Measurements from ENCODE around the gene ANKRD44. TPM values are rescaled to one million over a fixed set of nuclear protein-coding genes. Genes with fewer than 3 reads are reported as not detected.

Gene ANKRD44
- total and polyA plus RNA-seq, 2 of the 8 experiments (the other 6 are each of a cell fraction or from before 2014, with no cell fraction given): 1.2 to 1.3 TPM

DNA sequence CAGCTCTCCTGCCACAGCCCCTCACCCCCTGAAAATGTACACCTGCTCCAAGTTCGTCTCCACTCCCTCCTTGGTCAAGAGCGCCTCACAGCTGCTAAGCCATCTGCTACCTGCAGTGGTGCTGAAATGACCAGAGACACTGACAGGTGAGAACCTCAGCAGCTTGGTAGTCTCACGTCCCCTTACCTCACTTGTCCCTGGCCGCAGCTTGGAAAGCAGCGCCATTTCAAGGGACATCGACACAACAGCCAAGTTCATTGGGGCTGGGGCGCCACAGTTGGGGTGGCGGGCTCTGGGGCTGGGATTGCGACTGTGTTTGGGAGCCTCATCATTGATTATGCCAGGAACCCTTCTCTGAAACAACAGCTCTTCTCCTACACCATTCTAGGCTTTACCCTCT is 47.5 kb downstream of the ANKRD44 start:
- H3K9me3 ChIP-seq (ENCODE audit: insufficient read depth in 2 of 2, low read depth in 1 of 2, low read length in 1 of 2): no peaks in the 10 kb centered on the region
- WGBS, 2 experiments (ENCODE audit: extremely low coverage in 1 of 2, insufficient coverage in 1 of 2, insufficient read length in 1 of 2, insufficient replicate concordance in 2 of 2, low coverage in 1 of 2, low lambda C conversion rate in 2 of 2, missing lambda C conversion rate in 1 of 2): 90% methylated on average over 9 of the region's 9 CpGs; no CpG with 5 or more reads in 1 of the 2 experiments
- FAIRE-seq (no peak), DNase-seq (ENCODE audit: low read depth in 1 of 2, low spot score in 2 of 2) (no peak)
- no peak overlapping the region for H3K4ac ChIP-seq (replicated peaks; ENCODE audit: insufficient read length, low read depth, low read length)
- no peaks in the 10 kb centered on the region for H3K27me3 ChIP-seq (replicated peaks in 1 of 4; ENCODE audit: control insufficient read depth in 3 of 4, extremely low read depth in 1 of 4, insufficient read depth in 3 of 4, low read length in 3 of 4)
- H3K23me2 ChIP-seq (ENCODE audit: low read depth, low read length): no peaks in the 10 kb centered on the region
- no peak overlapping the region for H3K9ac ChIP-seq (replicated peaks in 1 of 4; ENCODE audit: extremely low read depth in 1 of 4, low read depth in 3 of 4, low read length in 3 of 4)
- H4K5ac ChIP-seq (ENCODE audit: insufficient read length, low read depth, low read length): no peak overlapping the region
- H3K14ac ChIP-seq (ENCODE audit: insufficient read length): no peak overlapping the region
- no peak overlapping the region for H2BK5ac ChIP-seq (ENCODE audit: low read depth, low read length)
- no peaks in the 10 kb centered on the region for H4K20me1 ChIP-seq (replicated peaks in 1 of 2; ENCODE audit: control insufficient read depth in 1 of 2, insufficient read depth in 2 of 2, low read length in 2 of 2)
- ChIA-PET POLR2A (ENCODE audit: partially characterized antibody) (no interaction called here), CTCF (ENCODE audit: partially characterized antibody) (interaction anchor here (1.2 kb wide), 1 partner anchor 11 kb away, joined by 3 read pairs; no protein-coding TSS in a partner anchor)
- H3K4me2 ChIP-seq (ENCODE audit: insufficient read depth in 1 of 2, low read depth in 2 of 2, low read length in 2 of 2): no peak overlapping the region
- H2BK20ac ChIP-seq (ENCODE audit: low read length): no peak overlapping the region
- H3K18ac ChIP-seq (ENCODE audit: extremely low read depth, low read length): no peak overlapping the region
- no peak overlapping the region for H2BK15ac ChIP-seq (ENCODE audit: low read length)
- H2AFZ ChIP-seq (ENCODE audit: low read length): no peak overlapping the region
- H3K79me2 ChIP-seq (ENCODE audit: control insufficient read depth in 1 of 2, insufficient read depth in 2 of 2, low read length in 2 of 2): no peaks in the 10 kb centered on the region
- H4K91ac ChIP-seq (replicated peaks; ENCODE audit: insufficient read length, low read length): no peak overlapping the region
- no peak overlapping the region for H3K4me3 ChIP-seq (ENCODE audit: extremely low read depth in 1 of 4, insufficient read depth in 2 of 4, low read depth in 3 of 4, low read length in 4 of 4)
- H3K36me3 ChIP-seq (ENCODE audit: control insufficient read depth in 2 of 4, insufficient read depth in 4 of 4, low read length in 3 of 4): no peaks in the 10 kb centered on the region
- H2BK120ac ChIP-seq (replicated peaks; ENCODE audit: low read depth, low read length): no peak overlapping the region
- no peak overlapping the region for H3K23ac ChIP-seq (ENCODE audit: insufficient read length)
- H2BK12ac ChIP-seq (ENCODE audit: low read depth, low read length): no peak overlapping the region
- no peak overlapping the region for H2AK5ac ChIP-seq (ENCODE audit: low read depth, low read length)
- H3K27ac ChIP-seq (ENCODE audit: low read depth, low read length): no peak overlapping the region
- no peak overlapping the region for H3K56ac ChIP-seq (replicated peaks; ENCODE audit: insufficient read length, low read depth, low read length)
- no peak overlapping the region for H4K8ac ChIP-seq (ENCODE audit: extremely low read depth, insufficient read depth, low read length)
- no peaks in the 10 kb centered on the region for H3K79me1 ChIP-seq (ENCODE audit: low read depth, low read length)
- H3K4me1 ChIP-seq (replicated peaks in 1 of 4; ENCODE audit: control insufficient read depth in 3 of 4, insufficient read depth in 4 of 4, low read length in 3 of 4): no peaks in the 10 kb centered on the region
- TF ChIP-seq CEBPB (IDR thresholded peaks at IDR 0.05; ENCODE audit: low read depth, low read length) (no peak), RAD21 (IDR thresholded peaks at IDR 0.05 in 1 of 2, conservative IDR thresholded peaks at IDR 0.05 in 1 of 2; ENCODE audit: low read depth in 2 of 2, low read length in 2 of 2) (0 out of 4 replicates have a peak, but pooled peaks of 1 of the 2 experiments have one; percentile 6)

Data from H1 (cell line).